ENCODE results near the gene OR8H3. TPM values are rescaled to one million over a fixed set of nuclear protein-coding genes. Genes with fewer than 3 reads are reported as not detected.
"Not testable (repeated sequence)": the region's sequence is repeated elsewhere in the genome, so short reads cannot be mapped to it uniquely, and the experiment has no call there.

Gene OR8H3, protein sequence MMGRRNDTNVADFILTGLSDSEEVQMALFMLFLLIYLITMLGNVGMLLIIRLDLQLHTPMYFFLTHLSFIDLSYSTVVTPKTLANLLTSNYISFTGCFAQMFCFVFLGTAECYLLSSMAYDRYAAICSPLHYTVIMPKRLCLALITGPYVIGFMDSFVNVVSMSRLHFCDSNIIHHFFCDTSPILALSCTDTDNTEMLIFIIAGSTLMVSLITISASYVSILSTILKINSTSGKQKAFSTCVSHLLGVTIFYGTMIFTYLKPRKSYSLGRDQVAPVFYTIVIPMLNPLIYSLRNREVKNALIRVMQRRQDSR
- not detected for total RNA-seq
- total RNA-seq (2013) = not detected
- total RNA-seq = 0 reads per million in 29 experiments

DNA sequence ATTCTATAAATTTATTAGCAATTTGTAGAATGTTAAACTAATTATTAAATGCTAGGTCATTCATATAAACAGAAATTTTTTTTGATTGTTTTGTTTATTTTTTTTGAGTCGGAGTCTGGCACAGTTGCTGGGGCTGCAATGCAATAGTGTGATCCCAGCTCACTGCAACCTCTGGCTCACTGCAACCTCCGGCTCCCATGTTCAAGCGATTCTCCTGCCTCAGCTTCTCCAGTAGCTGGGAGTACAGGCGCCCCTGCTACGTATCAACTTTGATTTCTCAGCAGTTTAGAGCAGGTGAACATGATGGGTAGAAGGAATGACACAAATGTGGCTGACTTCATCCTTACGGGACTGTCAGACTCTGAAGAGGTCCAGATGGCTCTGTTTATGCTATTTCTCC, at the start of gene OR8H3:
OR8H3 (plus strand) TSS at position 301 of the 400 bp plus-strand sequence; CDS start at position 301, 0 bp downstream.
- H3K27me3 ChIP-seq (replicated peaks in 1 of 2; ENCODE audit: control insufficient read depth in 2 of 2, extremely low read depth in 1 of 2, insufficient read depth in 2 of 2, low read length in 1 of 2) = no peaks in the 10 kb centered on the region
- Mint-ChIP-seq H3K27ac (no peak within 1 kb of the TSS), H3K4me3 (no peak within 1 kb of the TSS), H3K9me3 (peaks cover 12 to 16% (median 12%) of the 10 kb centered on the region in 3 donors), H3K4me1 (no peaks in the 10 kb centered on the region), H3K27me3 (no peaks in the 10 kb centered on the region), H3K36me3 (no peaks in the 10 kb centered on the region)
- H3K4me1 ChIP-seq (ENCODE audit: control insufficient read depth in 1 of 2, extremely low read depth in 1 of 2, insufficient read depth in 2 of 2, low read length in 2 of 2) = no peaks in the 10 kb centered on the region
- DNase-seq (no peak), ATAC-seq (replicated peaks in 1 of 4) (no peak)
- no peak within 1 kb of the TSS for H3K27ac ChIP-seq (ENCODE audit: low read length)
- H3K36me3 ChIP-seq (ENCODE audit: control insufficient read depth in 2 of 2, extremely low read depth in 1 of 2, insufficient read depth in 1 of 2, low read length in 1 of 2) = no peaks in the 10 kb centered on the region
- no peak within 1 kb of the TSS for H3K4me3 ChIP-seq (ENCODE audit: control insufficient read depth in 1 of 2, extremely low read depth in 1 of 2, low read length in 1 of 2)
- no CpG with 5 or more reads among the region's 6 CpGs for WGBS (ENCODE audit: insufficient coverage)
- H3K9me3 ChIP-seq = no peaks in the 10 kb centered on the region
- ChIA-PET CTCF (no interaction called here), POLR2A (no interaction called here)

DNA sequence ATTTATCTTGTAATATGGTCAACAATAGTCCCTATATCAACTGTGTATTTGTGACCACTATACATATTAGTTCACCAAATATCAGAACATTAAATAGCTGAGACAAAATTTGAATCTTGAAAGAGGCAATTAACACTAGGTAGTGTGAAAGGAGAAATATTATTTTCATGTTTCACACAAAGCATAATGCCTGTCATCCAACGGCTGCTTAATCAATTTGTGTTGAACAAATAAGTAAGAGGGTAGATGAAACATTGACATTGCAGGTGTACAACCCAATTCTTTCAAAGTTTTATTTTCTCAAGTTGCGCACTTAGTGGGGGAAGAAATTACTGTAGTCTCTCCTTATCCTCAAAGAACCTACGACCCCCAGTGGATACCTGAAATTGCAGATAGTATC, 32.5 kb upstream of the OR8H3 start:
- no peak overlapping the region for H3K27ac Mint-ChIP-seq
- Histone ChIP-seq H3K27ac (ENCODE audit: low read length) (no peak overlapping the region), H3K27me3 (replicated peaks in 1 of 2; ENCODE audit: control insufficient read depth in 2 of 2, extremely low read depth in 1 of 2, insufficient read depth in 2 of 2, low read length in 1 of 2) (no peaks in the 10 kb centered on the region), H3K4me3 (ENCODE audit: control insufficient read depth in 1 of 2, extremely low read depth in 1 of 2, low read length in 1 of 2) (no peak overlapping the region), H3K36me3 (ENCODE audit: control insufficient read depth in 2 of 2, extremely low read depth in 1 of 2, insufficient read depth in 1 of 2, low read length in 1 of 2) (no peaks in the 10 kb centered on the region), H3K4me1 (ENCODE audit: control insufficient read depth in 1 of 2, extremely low read depth in 1 of 2, insufficient read depth in 2 of 2, low read length in 2 of 2) (no peaks in the 10 kb centered on the region), H3K9me3 (no peaks in the 10 kb centered on the region)
- ATAC-seq (replicated peaks in 1 of 4) (no peak), DNase-seq (no peak)
- CTCF ChIA-PET = no interaction called here
- no peak overlapping the region for H3K4me3 Mint-ChIP-seq
- H3K27me3 Mint-ChIP-seq = no peaks in the 10 kb centered on the region
- no peaks in the 10 kb centered on the region for H3K36me3 Mint-ChIP-seq
- no CpG with 5 or more reads among the region's 3 CpGs for WGBS (ENCODE audit: insufficient coverage)
- no peaks in the 10 kb centered on the region for H3K4me1 Mint-ChIP-seq
- POLR2A ChIA-PET = no interaction called here
- H3K9me3 Mint-ChIP-seq = peaks cover 5 to 11% (median 10%) of the 10 kb centered on the region in 3 donors

DNA sequence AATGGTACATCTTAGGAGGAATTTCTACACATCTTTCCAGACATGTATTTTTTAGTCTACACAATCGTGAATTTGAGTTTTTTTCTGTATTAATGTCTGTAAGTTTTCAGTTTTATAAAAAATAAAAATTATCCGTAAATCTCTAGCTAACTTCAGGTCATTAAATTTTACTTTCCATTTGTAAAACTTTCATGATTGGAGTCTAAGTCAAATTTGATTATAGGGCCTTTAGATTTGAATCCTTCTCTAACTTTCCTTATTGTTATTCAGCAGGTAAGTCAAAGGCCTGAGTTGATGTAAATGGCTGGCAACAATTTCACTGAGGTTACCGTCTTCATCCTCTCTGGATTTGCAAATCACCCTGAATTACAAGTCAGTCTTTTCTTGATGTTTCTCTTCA, 29.2 kb upstream of the OR8H3 start, which contains the start of gene OR8I2:
OR8I2 (plus strand) TSS at position 301 of the 400 bp plus-strand sequence; CDS start at position 301, 0 bp downstream.
- Mint-ChIP-seq H3K4me1 (no peaks in the 10 kb centered on the region), H3K4me3 (no peak within 1 kb of the TSS), H3K27ac (no peak within 1 kb of the TSS), H3K36me3 (no peaks in the 10 kb centered on the region), H3K27me3 (no peaks in the 10 kb centered on the region), H3K9me3 (peaks cover 14 to 19% (median 17%) of the 10 kb centered on the region in 3 donors)
- no peaks in the 10 kb centered on the region for H3K4me1 ChIP-seq (ENCODE audit: control insufficient read depth in 1 of 2, extremely low read depth in 1 of 2, insufficient read depth in 2 of 2, low read length in 2 of 2)
- ATAC-seq (replicated peaks in 1 of 4) = no peak
- 87% methylated on average over 1 of the region's 3 CpGs for WGBS (ENCODE audit: insufficient coverage)
- H3K27me3 ChIP-seq (replicated peaks in 1 of 2; ENCODE audit: control insufficient read depth in 2 of 2, extremely low read depth in 1 of 2, insufficient read depth in 2 of 2, low read length in 1 of 2) = no peaks in the 10 kb centered on the region
- CTCF ChIA-PET = no interaction called here
- POLR2A ChIA-PET = no interaction called here
- no peaks in the 10 kb centered on the region for H3K9me3 ChIP-seq
- H3K36me3 ChIP-seq (ENCODE audit: control insufficient read depth in 2 of 2, extremely low read depth in 1 of 2, insufficient read depth in 1 of 2, low read length in 1 of 2) = no peaks in the 10 kb centered on the region
- no peak for DNase-seq
- H3K27ac ChIP-seq (ENCODE audit: low read length) = no peak within 1 kb of the TSS
- no peak within 1 kb of the TSS for H3K4me3 ChIP-seq (ENCODE audit: control insufficient read depth in 1 of 2, extremely low read depth in 1 of 2, low read length in 1 of 2)

DNA sequence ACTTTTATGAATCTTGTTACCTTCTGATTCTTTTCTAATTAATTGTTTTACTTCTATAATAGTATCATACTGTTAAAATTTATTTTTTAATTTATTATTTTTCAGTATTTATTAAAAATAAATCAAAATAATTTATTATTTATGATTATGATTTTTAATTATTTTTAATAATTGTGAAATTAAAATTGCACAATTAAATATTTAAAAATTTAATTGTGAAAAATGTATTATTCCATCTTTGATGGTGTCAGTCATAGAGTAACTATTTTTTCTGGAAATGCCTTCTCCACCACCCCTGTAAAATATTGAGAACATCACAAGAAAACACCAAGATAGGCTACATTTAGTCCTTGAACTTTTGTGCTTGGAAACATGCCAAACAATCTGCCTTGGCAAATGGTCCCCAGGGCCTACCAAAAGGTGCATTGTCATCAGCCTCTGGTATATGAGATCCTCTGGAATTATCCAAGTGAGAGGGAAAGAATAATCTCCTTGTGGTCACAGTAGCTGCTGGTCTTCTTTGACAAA, 18.9 kb upstream of the OR8H3 start, which contains the start of gene OR8H2:
OR8H2 (plus strand) TSS at position 478 of the 528 bp plus-strand sequence. CDS start 1,356 bp downstream, outside the sequence.
- no peak for DNase-seq
- ChIA-PET POLR2A (no interaction called here), CTCF (no interaction called here)
- H3K9me3 ChIP-seq = no peaks in the 10 kb centered on the region
- H3K4me1 ChIP-seq (ENCODE audit: control insufficient read depth in 1 of 2, extremely low read depth in 1 of 2, insufficient read depth in 2 of 2, low read length in 2 of 2) = no peaks in the 10 kb centered on the region
- Mint-ChIP-seq H3K27me3 (no peaks in the 10 kb centered on the region), H3K27ac (no peak within 1 kb of the TSS), H3K4me3 (no peak within 1 kb of the TSS), H3K4me1 (no peaks in the 10 kb centered on the region), H3K9me3 (peaks cover 14 to 24% (median 14%) of the 10 kb centered on the region in 3 donors), H3K36me3 (no peaks in the 10 kb centered on the region)
- no peak within 1 kb of the TSS for H3K27ac ChIP-seq (ENCODE audit: low read length)
- H3K4me3 ChIP-seq (ENCODE audit: control insufficient read depth in 1 of 2, extremely low read depth in 1 of 2, low read length in 1 of 2) = no peak within 1 kb of the TSS
- ATAC-seq (replicated peaks in 1 of 4) = no peak
- H3K27me3 ChIP-seq (replicated peaks in 1 of 2; ENCODE audit: control insufficient read depth in 2 of 2, extremely low read depth in 1 of 2, insufficient read depth in 2 of 2, low read length in 1 of 2) = no peaks in the 10 kb centered on the region
- H3K36me3 ChIP-seq (ENCODE audit: control insufficient read depth in 2 of 2, extremely low read depth in 1 of 2, insufficient read depth in 1 of 2, low read length in 1 of 2) = no peaks in the 10 kb centered on the region

DNA sequence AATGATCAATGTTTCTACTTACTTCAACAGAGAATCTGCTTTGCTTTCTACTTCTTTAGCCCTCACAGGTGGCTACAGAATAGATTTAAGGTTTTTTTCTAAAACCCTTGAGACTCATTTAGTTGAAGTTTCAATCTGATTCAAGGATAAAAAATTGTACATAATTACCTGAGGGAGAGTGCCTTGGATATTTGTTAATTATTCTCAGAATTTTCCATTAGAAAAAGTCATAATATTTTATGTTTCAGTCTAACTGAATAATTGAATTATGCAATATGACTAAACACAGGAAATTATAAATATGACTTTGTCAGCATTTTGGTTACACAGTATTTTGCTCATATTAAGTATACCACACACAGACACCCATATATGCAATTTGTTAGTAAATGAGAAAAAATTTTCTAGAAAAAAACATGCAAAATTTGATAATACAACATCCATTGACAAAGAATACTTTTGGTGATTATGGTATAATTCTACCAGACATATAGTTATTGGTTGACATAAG, 18.0 kb downstream of the OR8H3 start, which contains the start of gene OR8J3:
OR8J3 (minus strand) TSS at position 51 of the 511 bp plus-strand sequence. CDS start 2,483 bp downstream, outside the sequence.
- DNase-seq = no peak
- H3K27ac Mint-ChIP-seq = no peak within 1 kb of the TSS
- no peaks in the 10 kb centered on the region for H3K27me3 Mint-ChIP-seq
- H3K27ac ChIP-seq (ENCODE audit: low read length) = no peak within 1 kb of the TSS
- H3K36me3 ChIP-seq (ENCODE audit: control insufficient read depth in 2 of 2, extremely low read depth in 1 of 2, insufficient read depth in 1 of 2, low read length in 1 of 2) = no peaks in the 10 kb centered on the region
- no peaks in the 10 kb centered on the region for H3K9me3 ChIP-seq
- CTCF ChIA-PET = no interaction called here
- H3K4me1 ChIP-seq (ENCODE audit: control insufficient read depth in 1 of 2, extremely low read depth in 1 of 2, insufficient read depth in 2 of 2, low read length in 2 of 2) = no peaks in the 10 kb centered on the region
- ATAC-seq (replicated peaks in 1 of 4) = no peak
- peaks cover 18 to 23% (median 23%) of the 10 kb centered on the region in 3 donors for H3K9me3 Mint-ChIP-seq
- no peaks in the 10 kb centered on the region for H3K27me3 ChIP-seq (replicated peaks in 1 of 2; ENCODE audit: control insufficient read depth in 2 of 2, extremely low read depth in 1 of 2, insufficient read depth in 2 of 2, low read length in 1 of 2)
- no peaks in the 10 kb centered on the region for H3K36me3 Mint-ChIP-seq
- H3K4me3 Mint-ChIP-seq = no peak within 1 kb of the TSS
- POLR2A ChIA-PET = no interaction called here
- H3K4me3 ChIP-seq (ENCODE audit: control insufficient read depth in 1 of 2, extremely low read depth in 1 of 2, low read length in 1 of 2) = no peak within 1 kb of the TSS
- no peaks in the 10 kb centered on the region for H3K4me1 Mint-ChIP-seq

DNA sequence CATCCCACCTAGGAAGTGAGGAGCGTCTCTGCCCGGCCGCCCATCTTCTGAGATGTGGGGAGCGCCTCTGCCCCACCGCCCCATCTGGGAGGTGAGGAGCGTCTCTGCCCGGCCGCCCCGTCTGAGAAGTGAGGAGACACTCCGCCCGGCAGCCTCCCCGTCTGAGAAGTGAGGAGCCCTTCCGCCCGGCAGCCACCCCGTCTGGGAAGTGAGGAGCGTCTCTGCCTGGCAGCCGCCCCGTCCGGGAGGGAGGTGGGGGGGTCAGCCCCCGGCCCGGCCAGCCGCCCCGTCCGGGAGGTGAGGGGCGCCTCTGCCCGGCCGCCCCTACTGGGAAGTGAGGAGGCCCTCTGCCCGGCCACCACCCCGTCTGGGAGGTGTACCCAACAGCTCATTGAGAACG, 21.5 kb downstream of the OR8H3 start:
- H3K36me3 ChIP-seq (ENCODE audit: control insufficient read depth in 2 of 2, extremely low read depth in 1 of 2, insufficient read depth in 1 of 2, low read length in 1 of 2); H3K36me3 Mint-ChIP-seq; POLR2A ChIA-PET; ATAC-seq (replicated peaks in 1 of 4); H3K27me3 Mint-ChIP-seq; H3K4me1 Mint-ChIP-seq; H3K27ac ChIP-seq (ENCODE audit: low read length); H3K9me3 ChIP-seq; H3K4me1 ChIP-seq (ENCODE audit: control insufficient read depth in 1 of 2, extremely low read depth in 1 of 2, insufficient read depth in 2 of 2, low read length in 2 of 2); H3K4me3 Mint-ChIP-seq; H3K27me3 ChIP-seq (replicated peaks in 1 of 2; ENCODE audit: control insufficient read depth in 2 of 2, extremely low read depth in 1 of 2, insufficient read depth in 2 of 2, low read length in 1 of 2); H3K4me3 ChIP-seq (ENCODE audit: control insufficient read depth in 1 of 2, extremely low read depth in 1 of 2, low read length in 1 of 2); DNase-seq; CTCF ChIA-PET; H3K27ac Mint-ChIP-seq: not testable (repeated sequence)
- WGBS (ENCODE audit: insufficient coverage) = no CpG with 5 or more reads among the region's 30 CpGs
- peaks cover 12 to 25% (median 13%) of the 10 kb centered on the region in 3 donors for H3K9me3 Mint-ChIP-seq

All from T-cell (primary cell).